HPDE6-E6E7 (cell line): ENCODE data around the gene ARIH1.
"Not testable (repeated sequence)": the region's sequence is repeated elsewhere in the genome, so short reads cannot be mapped to it uniquely, and the experiment has no call there.

Experiments
- DNase-seq: peaks from one replicate; pipeline ENCODE4 v3.0.0; 2011; ENCODE audit warnings: missing footprints; ENCODE audit errors: extremely low spot score

Gene ARIH1

DNA sequence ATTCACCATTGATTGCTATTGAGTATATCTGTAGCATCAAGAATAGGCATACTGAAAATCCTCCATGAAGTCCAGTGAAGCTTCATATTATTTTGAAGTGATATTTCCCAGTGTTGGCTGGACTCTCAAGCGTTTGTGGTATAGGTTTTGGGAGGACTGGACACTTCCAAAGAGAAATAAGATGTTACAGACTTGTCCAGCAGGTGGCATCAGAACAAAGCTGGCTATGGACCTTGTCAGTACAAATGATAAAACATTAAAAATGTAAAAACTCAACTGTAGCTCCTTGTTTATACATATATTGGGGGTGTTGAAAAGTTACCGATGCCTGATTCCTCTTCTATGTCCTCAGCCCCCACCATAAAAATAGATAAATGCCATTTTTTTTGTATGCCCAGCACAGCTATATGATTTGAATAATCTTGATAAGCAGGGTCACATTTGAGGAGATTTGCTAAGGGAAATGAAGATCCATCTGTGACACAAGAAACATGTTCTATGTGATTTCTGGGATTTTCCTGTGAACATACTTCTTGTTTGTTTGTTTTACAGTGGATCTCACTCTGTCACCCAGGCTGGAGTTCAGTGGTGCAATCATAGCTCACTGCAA, 125.8 kb downstream of the ARIH1 start:
- DNase-seq: peak; percentile 31

GRCh38 chr15:72604794-72605193, 130.7 kb downstream of the ARIH1 start:
- DNase-seq: no peak

DNA sequence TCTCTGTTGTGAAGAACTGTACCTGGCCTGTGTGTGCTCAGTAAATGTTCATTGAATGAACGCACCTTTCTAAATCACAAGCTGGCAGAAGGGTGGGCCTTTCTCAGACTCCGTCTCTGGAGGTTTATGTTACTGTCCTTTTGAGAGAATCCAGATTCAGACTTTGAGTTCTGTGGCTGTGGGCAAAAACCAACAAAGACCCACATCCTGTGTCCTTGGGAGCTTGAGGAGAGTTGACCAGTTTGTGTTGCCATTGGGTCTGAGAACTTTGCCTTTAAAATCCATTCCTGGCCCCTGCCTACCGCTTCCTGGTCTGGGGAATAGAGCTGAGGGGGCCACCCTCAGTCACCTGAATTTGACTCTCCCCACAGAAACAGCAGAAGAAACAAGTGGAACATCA, 134.0 kb downstream of the ARIH1 start:
- not testable (repeated sequence) for DNase-seq

DNA sequence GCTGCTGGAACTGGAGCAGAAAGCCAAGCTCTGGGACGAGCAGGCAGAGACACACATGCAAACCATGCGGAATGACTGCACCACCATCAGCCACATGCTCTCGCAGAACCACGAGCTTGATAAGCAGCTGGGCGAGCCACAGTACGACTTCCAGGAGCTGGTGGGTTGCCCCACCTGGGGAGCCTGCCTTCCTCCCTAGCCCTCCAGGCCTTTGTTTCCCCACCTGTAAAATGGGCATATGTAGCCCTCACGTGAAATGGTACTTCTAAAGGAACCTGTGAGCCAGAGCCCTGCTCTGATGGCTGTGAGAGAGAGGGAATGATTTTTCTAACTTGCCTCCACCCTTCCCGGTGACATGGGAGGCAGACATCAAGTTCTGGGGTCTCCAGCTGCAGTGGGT, 135.7 kb downstream of the ARIH1 start:
- no peak for DNase-seq

DNA sequence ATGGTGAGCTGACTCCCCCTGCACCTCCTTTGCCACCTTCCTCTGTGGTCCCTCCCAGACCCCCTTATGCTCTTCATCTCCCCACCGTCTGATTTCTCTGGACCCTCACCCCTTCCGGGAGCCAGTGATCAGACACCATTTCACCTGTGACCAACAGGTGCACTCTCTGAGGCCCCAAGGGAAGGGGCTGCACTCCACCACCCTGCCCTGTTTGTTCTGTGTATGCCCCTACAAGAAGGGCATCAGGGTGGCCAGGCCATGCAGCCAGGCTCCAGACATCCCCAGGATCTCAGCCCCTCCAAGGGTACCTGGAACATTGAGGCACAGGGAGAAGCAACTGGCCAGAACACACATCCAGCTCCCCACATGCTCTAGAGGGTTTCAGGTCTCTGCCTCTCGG, 138.2 kb downstream of the ARIH1 start:
- DNase-seq: not testable (repeated sequence)

- DNase-seq: no peak
Measured at GRCh38 chr15:72614810-72615532, 140.8 kb downstream of the ARIH1 start.

DNA sequence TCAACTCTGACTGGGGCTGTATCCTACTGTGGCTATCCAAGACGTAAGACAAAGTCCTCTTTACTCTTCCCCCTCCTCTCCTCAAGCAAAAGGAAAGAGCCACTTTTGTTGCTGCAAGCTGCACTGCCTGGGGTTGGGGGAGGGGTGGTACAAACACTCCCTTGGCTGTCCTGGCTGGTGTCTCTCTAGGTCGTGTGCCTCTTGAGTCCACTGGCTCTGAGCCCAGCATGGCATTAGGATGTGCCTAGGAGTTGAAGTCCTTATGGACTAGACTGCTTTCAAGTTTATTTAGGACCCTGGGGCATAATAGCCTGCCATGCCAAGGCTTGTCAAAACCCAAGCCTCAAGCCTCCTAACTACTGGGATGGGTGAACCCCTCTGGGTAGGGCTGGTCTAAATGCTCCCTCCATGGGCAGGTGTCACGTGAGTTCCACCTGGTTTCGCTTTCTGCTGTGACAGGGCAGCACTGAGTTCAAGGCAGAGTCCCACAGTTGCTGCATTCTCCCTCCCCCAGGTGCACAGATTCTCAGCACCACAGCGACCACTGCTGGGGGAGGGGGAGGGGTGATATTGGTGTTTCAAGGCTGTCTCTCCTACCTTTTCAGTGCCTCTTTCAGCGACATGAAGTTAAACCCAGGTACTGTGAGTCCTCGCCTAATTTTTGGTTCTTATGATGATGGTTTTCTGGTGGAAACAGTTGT, 141.6 kb downstream of the ARIH1 start:
- not testable (repeated sequence) for DNase-seq

DNA sequence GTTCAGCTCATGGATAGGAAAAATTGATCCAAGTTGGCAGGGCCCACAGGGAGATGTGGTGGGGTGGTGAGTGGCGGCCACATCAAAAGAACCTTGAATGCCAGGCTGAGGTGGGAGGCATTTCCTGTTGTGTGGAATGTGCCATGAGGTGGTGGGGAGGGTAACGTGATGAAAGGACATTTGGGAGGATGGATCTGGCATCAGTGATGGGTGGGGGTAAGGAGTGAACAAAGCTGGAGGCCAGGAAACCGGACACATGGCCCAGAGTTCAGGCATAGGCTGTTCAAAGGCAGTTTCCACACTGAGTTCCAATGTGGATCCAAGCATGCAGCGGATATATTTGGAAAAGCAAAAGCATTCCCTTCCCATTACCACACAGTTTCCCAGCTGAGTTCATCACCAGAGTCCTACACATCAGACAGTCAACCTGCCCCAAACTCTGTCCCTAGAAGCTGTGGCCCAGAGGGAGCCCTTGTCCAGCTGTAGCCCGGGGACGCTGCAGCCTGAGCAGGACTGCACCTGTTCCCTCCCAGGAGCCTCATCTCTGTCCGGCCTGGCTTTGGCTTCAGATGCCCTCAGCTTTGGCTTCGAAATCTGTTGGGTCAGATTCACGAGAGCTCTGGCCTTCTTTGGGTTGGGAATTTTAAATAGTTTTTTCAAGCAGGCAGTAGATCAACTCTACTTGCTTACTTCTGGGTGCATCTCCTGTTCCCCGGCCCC, 142.5 kb downstream of the ARIH1 start:
- DNase-seq: no peak

DNA sequence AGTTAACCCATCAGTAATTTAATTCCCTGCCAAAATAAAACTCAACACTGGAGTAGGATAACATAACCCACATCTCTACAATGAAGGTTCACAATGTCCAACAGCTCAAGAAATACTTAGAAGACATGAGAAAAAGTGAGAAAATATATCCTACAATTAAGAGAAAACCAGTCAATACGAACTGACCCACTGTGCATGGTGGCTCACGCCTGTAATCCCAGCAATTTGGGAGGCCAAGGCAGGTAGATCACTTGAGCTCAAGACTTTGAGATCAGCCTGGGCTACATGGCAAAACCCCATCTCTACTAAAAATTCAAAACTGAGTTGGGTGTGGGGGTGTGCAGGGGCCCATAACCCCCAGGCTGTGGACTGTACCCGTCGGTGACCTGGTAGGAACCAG, 149.7 kb downstream of the ARIH1 start:
- not testable (repeated sequence) for DNase-seq

DNA sequence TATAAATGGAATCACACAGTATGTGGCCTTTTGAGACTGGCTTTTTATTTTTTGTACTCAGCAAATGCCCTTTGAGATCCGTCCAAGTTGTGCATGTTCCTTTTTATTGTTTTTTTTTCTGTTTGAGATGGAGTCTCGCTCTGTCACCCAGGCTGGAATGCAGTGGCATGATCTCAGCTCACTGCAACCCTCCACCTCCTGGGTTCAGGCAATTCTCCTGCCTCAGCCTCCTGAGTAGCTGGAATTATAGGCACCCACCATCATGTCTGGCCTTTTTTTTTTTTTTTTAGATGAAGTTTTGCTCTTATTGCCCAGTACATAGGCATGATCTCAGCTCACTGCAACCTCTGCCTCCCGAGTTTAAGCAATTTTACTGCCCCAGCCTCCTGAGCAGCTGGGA, 152.0 kb downstream of the ARIH1 start:
- DNase-seq: not testable (repeated sequence)

DNA sequence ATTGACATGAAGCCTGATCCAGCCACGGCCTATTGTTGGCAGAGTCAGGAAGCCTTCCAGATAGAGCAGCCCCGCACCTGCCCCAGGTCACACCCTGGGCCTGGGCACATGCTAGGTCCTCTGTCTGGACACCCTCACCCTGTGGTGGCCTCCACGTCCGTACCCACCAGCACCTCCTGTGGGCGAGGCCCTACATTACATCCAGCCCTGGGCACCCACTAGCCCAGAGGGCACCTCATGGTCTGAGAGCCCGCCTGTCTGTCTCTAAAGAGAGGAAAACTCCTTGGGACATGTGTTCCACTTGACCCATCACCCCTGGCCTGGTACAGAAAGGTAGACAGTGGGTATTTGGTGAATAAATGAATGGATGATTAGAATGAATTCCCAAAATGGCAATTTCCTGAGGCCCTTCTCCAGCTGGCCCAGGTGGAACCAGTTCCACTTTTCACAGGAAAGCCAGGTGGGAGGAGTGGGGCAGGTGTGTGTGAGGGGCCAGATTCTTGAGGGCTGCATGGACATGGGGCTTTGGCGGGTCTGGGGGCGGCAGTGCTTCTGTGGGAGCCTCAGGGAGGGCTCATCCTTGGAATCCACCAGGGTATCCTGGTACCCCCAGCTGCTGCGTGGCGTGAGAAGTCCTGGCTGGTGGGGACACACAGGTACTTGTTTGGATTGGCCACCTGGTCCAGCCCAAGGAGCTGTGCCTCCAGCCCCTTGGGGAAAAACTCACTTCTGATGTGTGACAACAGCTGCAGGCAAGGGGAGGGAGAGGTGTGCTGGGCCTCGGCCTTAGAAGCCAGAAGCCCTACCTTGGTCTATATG, 154.3 kb downstream of the ARIH1 start:
- not testable (repeated sequence) for DNase-seq

- not testable (repeated sequence) for DNase-seq
Measured at GRCh38 chr15:72629068-72629570, 155.0 kb downstream of the ARIH1 start.

- DNase-seq: not testable (repeated sequence)
Measured at GRCh38 chr15:72636519-72637282, 162.6 kb downstream of the ARIH1 start.

DNA sequence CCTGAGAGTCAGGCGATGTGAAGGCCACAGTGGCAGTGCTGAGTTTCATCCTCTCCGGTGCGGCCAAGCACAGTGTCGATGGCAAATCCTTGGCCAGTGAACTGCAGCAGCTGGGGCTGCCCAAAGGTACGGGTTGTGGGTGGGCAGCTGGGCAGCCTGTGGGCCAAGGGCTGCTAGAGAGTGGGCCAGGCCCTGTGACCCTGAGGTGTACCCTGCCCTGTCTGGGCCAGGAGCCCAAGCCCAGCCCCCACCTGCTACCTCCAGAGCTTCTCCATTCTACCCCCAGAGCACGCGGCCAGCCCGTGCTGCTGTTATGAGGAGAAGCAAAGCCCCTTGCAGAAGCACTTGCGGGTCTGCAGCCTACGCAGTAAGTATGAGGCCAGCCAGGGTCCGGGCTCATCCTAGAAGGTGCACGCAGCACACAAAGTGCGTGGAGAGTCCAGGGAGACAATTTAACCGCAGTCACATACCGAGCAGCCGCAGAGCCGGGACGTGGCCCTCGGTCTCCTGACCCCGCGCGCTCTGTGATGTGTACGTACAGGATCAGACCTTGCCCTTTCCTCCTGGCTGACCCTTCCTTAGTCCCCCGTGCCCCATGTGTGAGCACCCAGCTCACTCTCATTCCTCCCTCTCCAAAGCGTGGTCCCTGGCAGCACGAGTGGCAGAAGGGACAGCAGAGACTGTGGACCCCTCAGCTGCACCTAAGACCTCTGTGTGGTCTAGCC, 165.8 kb downstream of the ARIH1 start:
- DNase-seq: not testable (repeated sequence)

DNA sequence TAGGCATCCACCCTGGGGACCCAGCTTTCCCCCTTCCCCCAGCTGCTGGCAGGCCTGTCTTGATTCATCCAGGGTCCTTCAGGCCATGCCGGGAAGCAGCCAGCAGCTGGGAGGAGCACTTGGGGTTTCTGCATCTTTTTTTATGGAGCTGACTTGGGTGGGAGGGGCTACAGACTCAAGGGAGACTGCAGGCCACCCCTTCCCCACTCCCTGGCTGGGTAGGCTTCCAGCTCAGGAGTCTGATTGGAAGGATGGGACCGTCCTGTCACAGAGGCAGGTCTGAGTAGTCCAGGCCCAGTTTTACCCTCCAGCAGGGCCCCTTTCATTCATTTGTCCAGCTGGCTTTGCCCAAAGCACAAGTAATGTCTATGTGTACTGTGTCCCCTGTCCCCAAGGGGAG, 168.1 kb downstream of the ARIH1 start:
- not testable (repeated sequence) for DNase-seq

DNA sequence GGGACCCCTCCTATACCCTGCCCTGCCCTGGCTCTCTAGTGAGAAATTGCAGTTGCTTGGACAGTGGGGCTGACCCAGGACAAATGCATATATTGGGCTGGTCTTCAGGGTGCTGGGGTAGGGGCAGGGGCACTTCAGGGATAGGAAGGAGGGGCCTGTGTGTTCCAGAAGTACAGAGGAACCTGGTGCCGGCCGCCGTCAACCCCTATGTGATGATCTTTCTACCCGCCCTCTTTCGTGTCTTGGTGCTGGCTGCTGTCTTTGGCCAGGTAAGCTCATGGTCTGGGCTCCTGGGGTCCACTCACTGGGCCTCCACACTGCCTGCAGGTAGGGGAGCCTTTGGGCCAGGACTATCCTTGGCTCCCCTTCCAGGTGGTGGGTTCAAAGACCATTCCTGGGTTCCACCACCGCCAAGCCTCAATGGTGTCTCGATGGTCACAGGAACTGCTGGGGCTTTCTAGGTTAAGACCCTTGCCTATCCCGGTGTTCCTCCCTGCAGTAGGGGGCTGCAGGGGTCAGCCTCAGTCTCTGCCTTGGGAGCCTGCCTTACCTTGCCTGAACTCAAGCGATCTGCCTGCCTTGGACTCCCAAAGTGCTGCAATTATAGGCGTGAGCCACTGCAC, 174.6 kb downstream of the ARIH1 start:
- not testable (repeated sequence) for DNase-seq
